ENCODE results near the gene MOB1A. TPM values are rescaled to one million over a fixed set of nuclear protein-coding genes. Genes with fewer than 3 reads are reported as not detected.

MOB1A gene
- total and polyA plus RNA-seq, 2 experiments from 2014 or later = 36.2 to 111 TPM

DNA sequence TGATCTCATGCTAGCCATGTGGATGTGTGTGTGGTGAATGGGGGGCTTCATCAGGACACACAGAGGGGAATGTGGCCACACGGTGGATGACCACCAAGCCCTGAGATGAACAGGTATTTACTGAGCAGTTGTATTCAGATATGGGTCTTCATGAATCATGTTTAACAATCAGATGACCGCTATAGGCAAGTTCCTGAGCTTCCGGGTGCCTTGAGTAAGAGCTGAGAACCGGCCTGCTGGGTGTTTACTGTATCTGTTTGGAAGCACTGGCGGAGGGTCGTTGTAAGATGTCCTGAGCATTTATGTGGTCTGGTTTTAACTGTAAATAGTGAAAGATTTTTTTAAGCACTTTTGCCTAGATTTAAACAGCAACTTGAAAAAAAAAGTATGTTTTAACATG, 74.9 kb downstream of the MOB1A start:
- H3K4me2 ChIP-seq = no peak overlapping the region
- no peak overlapping the region for H3K27ac ChIP-seq (ENCODE audit: low read depth)
- H3K79me2 ChIP-seq (replicated peaks; ENCODE audit: insufficient read depth) = no peaks in the 10 kb centered on the region
- peaks cover 30% of the 10 kb centered on the region for H3K36me3 Mint-ChIP-seq (ENCODE audit: low read depth)
- no peaks in the 10 kb centered on the region for H3K9me3 Mint-ChIP-seq
- H4K20me1 ChIP-seq (replicated peaks; ENCODE audit: insufficient read depth) = no peaks in the 10 kb centered on the region; the same call in 1 of the 2 replicates
- peaks cover 27% of the 10 kb centered on the region for H3K4me1 ChIP-seq (ENCODE audit: insufficient read depth)
- H3K9me2 ChIP-seq (ENCODE audit: insufficient read depth) = no peaks in the 10 kb centered on the region
- H3K36me3 ChIP-seq (ENCODE audit: insufficient read depth) = no peaks in the 10 kb centered on the region
- DNase-seq (ENCODE audit: low spot score) (no peak), ATAC-seq (no peak)
- H3K4me3 ChIP-seq = no peak overlapping the region
- H3K27ac Mint-ChIP-seq = no peak overlapping the region
- no peaks in the 10 kb centered on the region for H3K27me3 ChIP-seq (ENCODE audit: insufficient read depth)
- peaks cover 12% of the 10 kb centered on the region for H3K27me3 Mint-ChIP-seq (ENCODE audit: insufficient read depth, low read depth, poor library complexity)
- H3K4me1 Mint-ChIP-seq = peaks cover 24% of the 10 kb centered on the region
- H3K4me3 Mint-ChIP-seq = no peak overlapping the region
- H2AFZ ChIP-seq = no peak overlapping the region
- TF ChIP-seq, protein P1, sequence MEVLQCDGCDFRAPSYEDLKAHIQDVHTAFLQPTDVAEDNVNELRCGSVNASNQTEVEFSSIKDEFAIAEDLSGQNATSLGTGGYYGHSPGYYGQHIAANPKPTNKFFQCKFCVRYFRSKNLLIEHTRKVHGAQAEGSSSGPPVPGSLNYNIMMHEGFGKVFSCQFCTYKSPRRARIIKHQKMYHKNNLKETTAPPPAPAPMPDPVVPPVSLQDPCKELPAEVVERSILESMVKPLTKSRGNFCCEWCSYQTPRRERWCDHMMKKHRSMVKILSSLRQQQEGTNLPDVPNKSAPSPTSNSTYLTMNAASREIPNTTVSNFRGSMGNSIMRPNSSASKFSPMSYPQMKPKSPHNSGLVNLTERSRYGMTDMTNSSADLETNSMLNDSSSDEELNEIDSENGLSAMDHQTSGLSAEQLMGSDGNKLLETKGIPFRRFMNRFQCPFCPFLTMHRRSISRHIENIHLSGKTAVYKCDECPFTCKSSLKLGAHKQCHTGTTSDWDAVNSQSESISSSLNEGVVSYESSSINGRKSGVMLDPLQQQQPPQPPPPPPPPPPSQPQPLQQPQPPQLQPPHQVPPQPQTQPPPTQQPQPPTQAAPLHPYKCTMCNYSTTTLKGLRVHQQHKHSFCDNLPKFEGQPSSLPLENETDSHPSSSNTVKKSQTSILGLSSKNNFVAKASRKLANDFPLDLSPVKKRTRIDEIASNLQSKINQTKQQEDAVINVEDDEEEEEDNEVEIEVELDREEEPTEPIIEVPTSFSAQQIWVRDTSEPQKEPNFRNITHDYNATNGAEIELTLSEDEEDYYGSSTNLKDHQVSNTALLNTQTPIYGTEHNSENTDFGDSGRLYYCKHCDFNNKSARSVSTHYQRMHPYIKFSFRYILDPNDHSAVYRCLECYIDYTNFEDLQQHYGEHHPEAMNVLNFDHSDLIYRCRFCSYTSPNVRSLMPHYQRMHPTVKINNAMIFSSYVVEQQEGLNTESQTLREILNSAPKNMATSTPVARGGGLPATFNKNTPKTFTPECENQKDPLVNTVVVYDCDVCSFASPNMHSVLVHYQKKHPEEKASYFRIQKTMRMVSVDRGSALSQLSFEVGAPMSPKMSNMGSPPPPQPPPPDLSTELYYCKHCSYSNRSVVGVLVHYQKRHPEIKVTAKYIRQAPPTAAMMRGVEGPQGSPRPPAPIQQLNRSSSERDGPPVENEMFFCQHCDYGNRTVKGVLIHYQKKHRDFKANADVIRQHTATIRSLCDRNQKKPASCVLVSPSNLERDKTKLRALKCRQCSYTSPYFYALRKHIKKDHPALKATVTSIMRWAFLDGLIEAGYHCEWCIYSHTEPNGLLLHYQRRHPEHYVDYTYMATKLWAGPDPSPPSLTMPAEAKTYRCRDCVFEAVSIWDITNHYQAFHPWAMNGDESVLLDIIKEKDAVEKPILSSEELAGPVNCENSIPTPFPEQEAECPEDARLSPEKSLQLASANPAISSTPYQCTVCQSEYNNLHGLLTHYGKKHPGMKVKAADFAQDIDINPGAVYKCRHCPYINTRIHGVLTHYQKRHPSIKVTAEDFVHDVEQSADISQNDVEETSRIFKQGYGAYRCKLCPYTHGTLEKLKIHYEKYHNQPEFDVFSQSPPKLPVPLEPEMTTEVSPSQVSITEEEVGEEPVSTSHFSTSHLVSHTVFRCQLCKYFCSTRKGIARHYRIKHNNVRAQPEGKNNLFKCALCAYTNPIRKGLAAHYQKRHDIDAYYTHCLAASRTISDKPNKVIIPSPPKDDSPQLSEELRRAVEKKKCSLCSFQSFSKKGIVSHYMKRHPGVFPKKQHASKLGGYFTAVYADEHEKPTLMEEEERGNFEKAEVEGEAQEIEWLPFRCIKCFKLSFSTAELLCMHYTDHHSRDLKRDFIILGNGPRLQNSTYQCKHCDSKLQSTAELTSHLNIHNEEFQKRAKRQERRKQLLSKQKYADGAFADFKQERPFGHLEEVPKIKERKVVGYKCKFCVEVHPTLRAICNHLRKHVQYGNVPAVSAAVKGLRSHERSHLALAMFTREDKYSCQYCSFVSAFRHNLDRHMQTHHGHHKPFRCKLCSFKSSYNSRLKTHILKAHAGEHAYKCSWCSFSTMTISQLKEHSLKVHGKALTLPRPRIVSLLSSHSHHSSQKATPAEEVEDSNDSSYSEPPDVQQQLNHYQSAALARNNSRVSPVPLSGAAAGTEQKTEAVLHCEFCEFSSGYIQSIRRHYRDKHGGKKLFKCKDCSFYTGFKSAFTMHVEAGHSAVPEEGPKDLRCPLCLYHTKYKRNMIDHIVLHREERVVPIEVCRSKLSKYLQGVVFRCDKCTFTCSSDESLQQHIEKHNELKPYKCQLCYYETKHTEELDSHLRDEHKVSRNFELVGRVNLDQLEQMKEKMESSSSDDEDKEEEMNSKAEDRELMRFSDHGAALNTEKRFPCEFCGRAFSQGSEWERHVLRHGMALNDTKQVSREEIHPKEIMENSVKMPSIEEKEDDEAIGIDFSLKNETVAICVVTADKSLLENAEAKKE (CRISPR knock-in tag; IDR thresholded peaks at IDR 0.05) = no peak
- no peak for TF ChIP-seq POLR2AphosphoS5 (IDR thresholded peaks at IDR 0.05; ENCODE audit: low read depth)
- no peak for TF ChIP-seq STAT1 (IDR thresholded peaks at IDR 0.05; ENCODE audit: unreplicated experiment)
- TF ChIP-seq EZH2phosphoT487 (IDR thresholded peaks at IDR 0.05; ENCODE audit: unreplicated experiment) = no peak
- no peak for TF ChIP-seq NANOG (IDR thresholded peaks at IDR 0.05; ENCODE audit: borderline replicate concordance)
- no peak for TF ChIP-seq CREB1 (CRISPR knock-in tag; IDR thresholded peaks at IDR 0.05; ENCODE audit: low read depth)
- no peak for TF ChIP-seq ZNF331 (CRISPR knock-in tag; IDR thresholded peaks at IDR 0.05; ENCODE audit: low read depth)
- no peak for TF ChIP-seq JUNB (IDR thresholded peaks at IDR 0.05; ENCODE audit: unreplicated experiment)
- TF ChIP-seq ZNF114 (CRISPR knock-in tag; IDR thresholded peaks at IDR 0.05) = no peak
- no peak for TF ChIP-seq ETS1 (IDR thresholded peaks at IDR 0.05)
- TF ChIP-seq, protein P2, sequence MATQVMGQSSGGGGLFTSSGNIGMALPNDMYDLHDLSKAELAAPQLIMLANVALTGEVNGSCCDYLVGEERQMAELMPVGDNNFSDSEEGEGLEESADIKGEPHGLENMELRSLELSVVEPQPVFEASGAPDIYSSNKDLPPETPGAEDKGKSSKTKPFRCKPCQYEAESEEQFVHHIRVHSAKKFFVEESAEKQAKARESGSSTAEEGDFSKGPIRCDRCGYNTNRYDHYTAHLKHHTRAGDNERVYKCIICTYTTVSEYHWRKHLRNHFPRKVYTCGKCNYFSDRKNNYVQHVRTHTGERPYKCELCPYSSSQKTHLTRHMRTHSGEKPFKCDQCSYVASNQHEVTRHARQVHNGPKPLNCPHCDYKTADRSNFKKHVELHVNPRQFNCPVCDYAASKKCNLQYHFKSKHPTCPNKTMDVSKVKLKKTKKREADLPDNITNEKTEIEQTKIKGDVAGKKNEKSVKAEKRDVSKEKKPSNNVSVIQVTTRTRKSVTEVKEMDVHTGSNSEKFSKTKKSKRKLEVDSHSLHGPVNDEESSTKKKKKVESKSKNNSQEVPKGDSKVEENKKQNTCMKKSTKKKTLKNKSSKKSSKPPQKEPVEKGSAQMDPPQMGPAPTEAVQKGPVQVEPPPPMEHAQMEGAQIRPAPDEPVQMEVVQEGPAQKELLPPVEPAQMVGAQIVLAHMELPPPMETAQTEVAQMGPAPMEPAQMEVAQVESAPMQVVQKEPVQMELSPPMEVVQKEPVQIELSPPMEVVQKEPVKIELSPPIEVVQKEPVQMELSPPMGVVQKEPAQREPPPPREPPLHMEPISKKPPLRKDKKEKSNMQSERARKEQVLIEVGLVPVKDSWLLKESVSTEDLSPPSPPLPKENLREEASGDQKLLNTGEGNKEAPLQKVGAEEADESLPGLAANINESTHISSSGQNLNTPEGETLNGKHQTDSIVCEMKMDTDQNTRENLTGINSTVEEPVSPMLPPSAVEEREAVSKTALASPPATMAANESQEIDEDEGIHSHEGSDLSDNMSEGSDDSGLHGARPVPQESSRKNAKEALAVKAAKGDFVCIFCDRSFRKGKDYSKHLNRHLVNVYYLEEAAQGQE (IDR thresholded peaks at IDR 0.05; ENCODE audit: unreplicated experiment) = no peak
- TF ChIP-seq CTCF (conservative IDR thresholded peaks at IDR 0.05; ENCODE audit: low read depth in 2 of 2) = no peak
- TF ChIP-seq EZH2 (IDR thresholded peaks at IDR 0.05; ENCODE audit: low read depth, unreplicated experiment) = no peak
- H3F3A ChIP-seq (replicated peaks; ENCODE audit: low read depth) = peaks cover 3% of the 10 kb centered on the region; the same call in 1 of the 2 replicates

Data from GM23338 (cell line).